ENCODE measurements around the gene SYT2.

DNA sequence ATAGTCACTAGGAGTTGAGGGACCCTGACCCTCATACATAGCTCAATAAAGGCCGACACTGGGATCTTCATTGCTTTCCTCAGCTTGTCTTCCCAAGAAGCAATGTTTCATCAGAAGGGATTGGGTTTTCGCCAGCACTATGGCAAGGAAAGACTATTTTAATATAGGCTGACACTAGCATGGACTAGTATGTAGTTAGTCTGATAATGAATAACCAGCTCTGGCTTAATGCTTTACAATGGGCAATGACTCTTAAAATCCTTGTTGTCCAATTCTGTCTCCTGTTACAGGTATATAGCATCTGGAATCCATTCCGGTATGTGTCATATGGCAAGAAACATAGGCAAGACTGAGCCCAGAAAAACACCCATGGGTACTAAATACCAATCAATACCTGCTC lies 15.3 kb upstream of the SYT2 start:
- TF ChIP-seq, protein P1, sequence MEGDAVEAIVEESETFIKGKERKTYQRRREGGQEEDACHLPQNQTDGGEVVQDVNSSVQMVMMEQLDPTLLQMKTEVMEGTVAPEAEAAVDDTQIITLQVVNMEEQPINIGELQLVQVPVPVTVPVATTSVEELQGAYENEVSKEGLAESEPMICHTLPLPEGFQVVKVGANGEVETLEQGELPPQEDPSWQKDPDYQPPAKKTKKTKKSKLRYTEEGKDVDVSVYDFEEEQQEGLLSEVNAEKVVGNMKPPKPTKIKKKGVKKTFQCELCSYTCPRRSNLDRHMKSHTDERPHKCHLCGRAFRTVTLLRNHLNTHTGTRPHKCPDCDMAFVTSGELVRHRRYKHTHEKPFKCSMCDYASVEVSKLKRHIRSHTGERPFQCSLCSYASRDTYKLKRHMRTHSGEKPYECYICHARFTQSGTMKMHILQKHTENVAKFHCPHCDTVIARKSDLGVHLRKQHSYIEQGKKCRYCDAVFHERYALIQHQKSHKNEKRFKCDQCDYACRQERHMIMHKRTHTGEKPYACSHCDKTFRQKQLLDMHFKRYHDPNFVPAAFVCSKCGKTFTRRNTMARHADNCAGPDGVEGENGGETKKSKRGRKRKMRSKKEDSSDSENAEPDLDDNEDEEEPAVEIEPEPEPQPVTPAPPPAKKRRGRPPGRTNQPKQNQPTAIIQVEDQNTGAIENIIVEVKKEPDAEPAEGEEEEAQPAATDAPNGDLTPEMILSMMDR (IDR thresholded peaks at IDR 0.05), result no peak
- TF ChIP-seq POLR2A (IDR thresholded peaks at IDR 0.05), result no peak

Data from heart left ventricle (tissue), 13 donors.